AG10803 (cell line): Measurements from ENCODE around the gene LRRC40.
"Not testable (repeated sequence)": the region's sequence is repeated elsewhere in the genome, so short reads cannot be mapped to it uniquely, and the experiment has no call there.

Experiments used
- DNase-seq: peaks from one replicate; pipeline ENCODE4 v3.0.0; 2010; ENCODE audit warnings: low read depth
- H3K4me3 ChIP-seq: 2 replicates; pipeline ENCODE4 v1.5.1; 2011; ENCODE audit warnings: mild to moderate bottlenecking, low read length, control low read depth
- CTCF ChIP-seq: conservative IDR thresholded peaks from 2 replicates; pipeline ENCODE4 v1.5.1; 2011; ENCODE audit warnings: mild to moderate bottlenecking, low read length, control low read depth, inconsistent platforms

LRRC40 gene

GRCh38 chr1:70204600-70204999, 779 bp downstream of the LRRC40 start:
- TF ChIP-seq CTCF: no peak
- no peak for DNase-seq
- peak overlapping the region; percentile 82 for H3K4me3 ChIP-seq

- DNase-seq: no peak
- TF ChIP-seq CTCF: no peak
- no peak overlapping the region for H3K4me3 ChIP-seq
Measured at GRCh38 chr1:70204139-70204538, 1.2 kb downstream of the LRRC40 start.

GRCh38 chr1:70202173-70202758, 3.1 kb downstream of the LRRC40 start:
- no peak overlapping the region for H3K4me3 ChIP-seq
- TF ChIP-seq CTCF: no peak
- DNase-seq: no peak

GRCh38 chr1:70200065-70200464, 5.3 kb downstream of the LRRC40 start:
- no peak overlapping the region for H3K4me3 ChIP-seq
- TF ChIP-seq CTCF: no peak
- no peak for DNase-seq

GRCh38 chr1:70196333-70196732, 9.0 kb downstream of the LRRC40 start:
- no peak overlapping the region for H3K4me3 ChIP-seq
- TF ChIP-seq CTCF: no peak
- DNase-seq: no peak

- H3K4me3 ChIP-seq: no peak overlapping the region
- no peak for DNase-seq
- no peak for TF ChIP-seq CTCF
Measured at GRCh38 chr1:70195342-70195741, 10.0 kb downstream of the LRRC40 start.

- no peak overlapping the region for H3K4me3 ChIP-seq
- no peak for TF ChIP-seq CTCF
- no peak for DNase-seq
Measured at GRCh38 chr1:70194601-70195000, 10.8 kb downstream of the LRRC40 start.

- not testable (repeated sequence) for DNase-seq, H3K4me3 ChIP-seq
Measured at GRCh38 chr1:70192446-70192845, 12.9 kb downstream of the LRRC40 start.
